ENCODE measurements around the gene CRLF1. TPM values are rescaled to one million over a fixed set of nuclear protein-coding genes. Genes with fewer than 3 reads are reported as not detected.
A peak's percentile ranks its signal among the peaks of the same experiment; 100 is the strongest.

CRLF1 gene
- total RNA-seq, 1 experiment from 2014 or later, result not detected

GRCh38 chr19:18587962-18588610 lies 18.5 kb downstream of the CRLF1 start:
- Histone ChIP-seq H3K4me2 (ENCODE audit: low read depth, low read length, poor library complexity, severe bottlenecking) (peak overlapping the region; percentile 96), H2AFZ (ENCODE audit: low read length) (peak overlapping the region; percentile 85), H3K27me3 (ENCODE audit: low read length) (no peaks in the 10 kb centered on the region), H3K9me3 (ENCODE audit: low read length) (no peaks in the 10 kb centered on the region), H3K27ac (ENCODE audit: low read length) (peak overlapping the region; percentile 85), H3K36me3 (ENCODE audit: insufficient read depth, low read length) (no peaks in the 10 kb centered on the region), H3K4me1 (ENCODE audit: low read length) (peaks cover 30% of the 10 kb centered on the region), H3K9me2 (replicated peaks; ENCODE audit: insufficient read depth, low read length) (no peaks in the 10 kb centered on the region), H3K79me2 (ENCODE audit: low read length) (no peaks in the 10 kb centered on the region), H3K9ac (ENCODE audit: low read length) (peak overlapping the region; percentile 90), H3K4me3 (ENCODE audit: low read length) (peak overlapping the region; percentile 84), H4K20me1 (ENCODE audit: insufficient read depth, low read depth, low read length) (no peaks in the 10 kb centered on the region)
- no peak for DNase-seq

- H3K4me1 ChIP-seq (ENCODE audit: low read length), result peaks cover 28% of the 10 kb centered on the region
- no peak overlapping the region for H2AFZ ChIP-seq (ENCODE audit: low read length)
- no peaks in the 10 kb centered on the region for H3K9me3 ChIP-seq (ENCODE audit: low read length)
- H3K9me2 ChIP-seq (replicated peaks; ENCODE audit: insufficient read depth, low read length), result no peaks in the 10 kb centered on the region
- H3K27me3 ChIP-seq (ENCODE audit: low read length), result no peaks in the 10 kb centered on the region
- H4K20me1 ChIP-seq (ENCODE audit: insufficient read depth, low read depth, low read length), result no peaks in the 10 kb centered on the region
- no peak overlapping the region for H3K27ac ChIP-seq (ENCODE audit: low read length)
- peak overlapping the region; percentile 96 for H3K4me2 ChIP-seq (ENCODE audit: low read depth, low read length, poor library complexity, severe bottlenecking)
- DNase-seq, result no peak
- peak overlapping the region; percentile 84; the same call in 1 of the 2 replicates for H3K4me3 ChIP-seq (ENCODE audit: low read length)
- no peaks in the 10 kb centered on the region for H3K36me3 ChIP-seq (ENCODE audit: insufficient read depth, low read length)
- H3K79me2 ChIP-seq (ENCODE audit: low read length), result no peaks in the 10 kb centered on the region
- H3K9ac ChIP-seq (ENCODE audit: low read length), result peak overlapping the region; percentile 90
Measured at GRCh38 chr19:18587561-18587960, 19.0 kb downstream of the CRLF1 start.

DNA sequence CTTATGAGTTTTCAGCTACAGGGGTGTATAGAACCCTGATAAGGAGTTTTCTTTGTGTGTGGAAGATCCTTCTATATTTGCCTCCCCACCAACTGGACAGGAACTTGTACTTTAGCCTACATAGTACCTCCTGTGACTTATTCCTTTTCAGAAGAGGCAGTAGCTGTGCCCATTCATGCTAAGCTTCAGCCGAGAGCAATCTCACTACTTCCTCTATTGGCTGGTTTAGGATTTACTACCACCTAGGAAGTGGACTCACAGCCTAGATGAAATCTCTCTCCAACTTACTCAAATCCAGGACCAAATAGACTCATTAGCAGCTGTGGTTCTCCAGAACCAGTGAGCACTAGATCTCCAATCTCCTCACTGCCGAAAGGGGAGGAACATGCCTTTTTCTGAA lies 20.3 kb downstream of the CRLF1 start:
- peaks cover 28% of the 10 kb centered on the region for H3K4me1 ChIP-seq (ENCODE audit: low read length)
- H3K4me2 ChIP-seq (ENCODE audit: low read depth, low read length, poor library complexity, severe bottlenecking), result no peak overlapping the region
- no peaks in the 10 kb centered on the region for H4K20me1 ChIP-seq (ENCODE audit: insufficient read depth, low read depth, low read length)
- H3K9me2 ChIP-seq (replicated peaks; ENCODE audit: insufficient read depth, low read length), result no peaks in the 10 kb centered on the region
- no peaks in the 10 kb centered on the region for H3K79me2 ChIP-seq (ENCODE audit: low read length)
- no peaks in the 10 kb centered on the region for H3K9me3 ChIP-seq (ENCODE audit: low read length)
- H3K9ac ChIP-seq (ENCODE audit: low read length), result no peak overlapping the region
- DNase-seq, result peak; percentile 65
- H2AFZ ChIP-seq (ENCODE audit: low read length), result no peak overlapping the region
- no peak overlapping the region for H3K4me3 ChIP-seq (ENCODE audit: low read length)
- H3K27me3 ChIP-seq (ENCODE audit: low read length), result no peaks in the 10 kb centered on the region
- H3K27ac ChIP-seq (ENCODE audit: low read length), result no peak overlapping the region
- H3K36me3 ChIP-seq (ENCODE audit: insufficient read depth, low read length), result no peaks in the 10 kb centered on the region

- Histone ChIP-seq H3K4me1 (ENCODE audit: low read length) (no peaks in the 10 kb centered on the region), H3K79me2 (ENCODE audit: low read length) (no peaks in the 10 kb centered on the region), H4K20me1 (ENCODE audit: insufficient read depth, low read depth, low read length) (peaks cover 7% of the 10 kb centered on the region; the same call in 1 of the 2 replicates), H3K4me2 (ENCODE audit: low read depth, low read length, poor library complexity, severe bottlenecking) (no peak overlapping the region), H3K27ac (ENCODE audit: low read length) (no peak overlapping the region), H3K4me3 (ENCODE audit: low read length) (no peak overlapping the region), H3K9me2 (replicated peaks; ENCODE audit: insufficient read depth, low read length) (no peaks in the 10 kb centered on the region), H3K9ac (ENCODE audit: low read length) (no peak overlapping the region), H3K36me3 (ENCODE audit: insufficient read depth, low read length) (peaks cover 1% of the 10 kb centered on the region; the same call in 1 of the 2 replicates), H2AFZ (ENCODE audit: low read length) (no peak overlapping the region), H3K9me3 (ENCODE audit: low read length) (no peaks in the 10 kb centered on the region), H3K27me3 (ENCODE audit: low read length) (no peaks in the 10 kb centered on the region)
- DNase-seq, result no peak
Measured at GRCh38 chr19:18580311-18580710, 26.3 kb downstream of the CRLF1 start.

GRCh38 chr19:18577365-18577914 lies 29.2 kb downstream of the CRLF1 start:
- H3K4me3 ChIP-seq (ENCODE audit: low read length), result no peak overlapping the region
- peaks cover 26% of the 10 kb centered on the region for H4K20me1 ChIP-seq (ENCODE audit: insufficient read depth, low read depth, low read length)
- peaks cover 12% of the 10 kb centered on the region for H3K4me1 ChIP-seq (ENCODE audit: low read length)
- no peak overlapping the region for H3K27ac ChIP-seq (ENCODE audit: low read length)
- peaks cover 26% of the 10 kb centered on the region for H3K36me3 ChIP-seq (ENCODE audit: insufficient read depth, low read length)
- DNase-seq, result no peak
- H3K4me2 ChIP-seq (ENCODE audit: low read depth, low read length, poor library complexity, severe bottlenecking), result no peak overlapping the region
- peaks cover 12% of the 10 kb centered on the region for H3K79me2 ChIP-seq (ENCODE audit: low read length)
- no peaks in the 10 kb centered on the region for H3K27me3 ChIP-seq (ENCODE audit: low read length)
- no peak overlapping the region for H3K9ac ChIP-seq (ENCODE audit: low read length)
- H3K9me3 ChIP-seq (ENCODE audit: low read length), result no peaks in the 10 kb centered on the region
- no peak overlapping the region for H2AFZ ChIP-seq (ENCODE audit: low read length)
- H3K9me2 ChIP-seq (replicated peaks; ENCODE audit: insufficient read depth, low read length), result no peaks in the 10 kb centered on the region

DNA sequence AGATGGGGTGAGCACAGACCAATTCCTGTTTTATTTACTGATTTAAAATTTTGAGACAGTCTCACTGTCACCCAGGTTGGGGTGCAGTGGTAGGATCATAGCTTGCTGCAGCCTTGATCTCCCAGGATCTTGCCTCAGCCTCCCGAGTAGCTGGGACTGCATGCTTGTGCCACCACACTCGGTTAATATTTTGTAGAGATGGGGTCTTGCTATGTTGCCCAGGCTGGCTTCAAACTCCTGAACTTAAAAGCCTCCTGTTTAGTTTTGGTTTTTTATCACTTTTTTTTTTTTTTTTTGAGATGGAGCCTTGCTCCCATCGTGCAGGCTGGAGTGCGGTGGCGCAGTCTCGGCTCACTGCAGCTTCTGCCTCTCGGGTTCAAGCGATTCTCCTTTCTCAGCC lies 30.2 kb downstream of the CRLF1 start:
- Histone ChIP-seq H3K9me3 (ENCODE audit: low read length) (no peaks in the 10 kb centered on the region), H3K9me2 (replicated peaks; ENCODE audit: insufficient read depth, low read length) (no peaks in the 10 kb centered on the region), H3K4me2 (ENCODE audit: low read depth, low read length, poor library complexity, severe bottlenecking) (no peak overlapping the region), H3K9ac (ENCODE audit: low read length) (no peak overlapping the region), H3K27ac (ENCODE audit: low read length) (no peak overlapping the region), H3K4me3 (ENCODE audit: low read length) (no peak overlapping the region), H3K36me3 (ENCODE audit: insufficient read depth, low read length) (peaks cover 26% of the 10 kb centered on the region), H4K20me1 (ENCODE audit: insufficient read depth, low read depth, low read length) (peaks cover 32% of the 10 kb centered on the region), H2AFZ (ENCODE audit: low read length) (no peak overlapping the region), H3K4me1 (ENCODE audit: low read length) (peaks cover 13% of the 10 kb centered on the region), H3K79me2 (ENCODE audit: low read length) (peaks cover 19% of the 10 kb centered on the region), H3K27me3 (ENCODE audit: low read length) (no peaks in the 10 kb centered on the region)
- peak; percentile 38 for DNase-seq

DNA sequence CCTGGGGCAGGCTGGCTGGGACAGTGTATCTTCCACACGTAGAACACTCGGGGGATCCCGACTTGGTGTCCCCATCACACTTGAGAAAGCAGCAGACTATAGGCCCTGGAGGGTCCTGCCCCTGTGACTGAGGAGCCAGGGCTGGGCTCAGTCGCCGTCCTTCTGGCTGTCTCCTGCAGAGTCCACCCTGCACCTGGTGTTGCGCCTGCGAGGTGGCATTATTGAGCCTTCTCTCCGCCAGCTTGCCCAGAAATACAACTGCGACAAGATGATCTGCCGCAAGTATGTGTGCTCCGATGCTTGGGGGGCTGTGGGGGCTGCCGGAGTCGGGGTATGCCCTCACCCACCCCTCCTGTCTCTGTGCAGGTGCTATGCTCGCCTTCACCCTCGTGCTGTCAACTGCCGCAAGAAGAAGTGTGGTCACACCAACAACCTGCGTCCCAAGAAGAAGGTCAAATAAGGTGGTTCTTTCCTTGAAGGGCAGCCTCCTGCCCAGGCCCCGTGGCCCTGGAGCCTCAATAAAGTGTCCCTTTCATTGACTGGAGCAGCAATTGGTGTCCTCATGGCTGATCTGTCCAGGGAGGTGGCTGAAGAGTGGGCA lies 31.8 kb downstream of the CRLF1 start:
- no peak overlapping the region for H3K4me3 ChIP-seq (ENCODE audit: low read length)
- peaks cover 32% of the 10 kb centered on the region for H4K20me1 ChIP-seq (ENCODE audit: insufficient read depth, low read depth, low read length)
- peaks cover 19% of the 10 kb centered on the region for H3K79me2 ChIP-seq (ENCODE audit: low read length)
- no peak overlapping the region for H3K4me2 ChIP-seq (ENCODE audit: low read depth, low read length, poor library complexity, severe bottlenecking)
- H3K9me3 ChIP-seq (ENCODE audit: low read length), result no peaks in the 10 kb centered on the region
- no peak overlapping the region for H3K27ac ChIP-seq (ENCODE audit: low read length)
- peaks cover 26% of the 10 kb centered on the region for H3K36me3 ChIP-seq (ENCODE audit: insufficient read depth, low read length)
- no peaks in the 10 kb centered on the region for H3K27me3 ChIP-seq (ENCODE audit: low read length)
- H3K9me2 ChIP-seq (replicated peaks; ENCODE audit: insufficient read depth, low read length), result no peaks in the 10 kb centered on the region
- H3K9ac ChIP-seq (ENCODE audit: low read length), result no peak overlapping the region
- no peak overlapping the region for H2AFZ ChIP-seq (ENCODE audit: low read length)
- no peak for DNase-seq
- peaks cover 19% of the 10 kb centered on the region for H3K4me1 ChIP-seq (ENCODE audit: low read length)

- Histone ChIP-seq H4K20me1 (ENCODE audit: insufficient read depth, low read depth, low read length) (peaks cover 32% of the 10 kb centered on the region), H3K79me2 (ENCODE audit: low read length) (peaks cover 19% of the 10 kb centered on the region), H3K27ac (ENCODE audit: low read length) (peak within 1 kb of the TSS; percentile 41), H3K4me1 (ENCODE audit: low read length) (peaks cover 19% of the 10 kb centered on the region), H3K4me2 (ENCODE audit: low read depth, low read length, poor library complexity, severe bottlenecking) (peak within 1 kb of the TSS; percentile 92), H3K9me2 (replicated peaks; ENCODE audit: insufficient read depth, low read length) (no peaks in the 10 kb centered on the region), H2AFZ (ENCODE audit: low read length) (no peak within 1 kb of the TSS), H3K27me3 (ENCODE audit: low read length) (no peaks in the 10 kb centered on the region), H3K9ac (ENCODE audit: low read length) (peak within 1 kb of the TSS; percentile 95), H3K36me3 (ENCODE audit: insufficient read depth, low read length) (peaks cover 46% of the 10 kb centered on the region), H3K9me3 (ENCODE audit: low read length) (no peaks in the 10 kb centered on the region), H3K4me3 (ENCODE audit: low read length) (peak within 1 kb of the TSS; percentile 96)
- peak; percentile 99 for DNase-seq
Measured at GRCh38 chr19:18571564-18572344, 34.8 kb downstream of the CRLF1 start, which contains the start of gene UBA52. UBA52 (plus strand) TSS chr19:18571857; CDS start chr19:18573301, 1,444 bp downstream.

Measured in Karpas-422 (cell line).